Suprapubic skin (tissue), 4 donors: Measurements from ENCODE around the gene BNC1. TPM values are rescaled to one million over a fixed set of nuclear protein-coding genes. Genes with fewer than 3 reads are reported as not detected.

Experiments
- DNase-seq, 2 donors: peaks; one replicate each; pipeline ENCODE4 v3.0.0-alpha.2; 2019; ENCODE audit warnings: low spot score in 2 of 2
- H3K27ac ChIP-seq: fragments of 200-600 bp; sonication (generic); one replicate; pipeline ENCODE4 v1.5.1; 2019
- H3K27me3 ChIP-seq: fragments of 200-600 bp; sonication (generic); one replicate; pipeline ENCODE4 v1.5.1; 2019
- H3K36me3 ChIP-seq: fragments of 200-600 bp; sonication (generic); one replicate; pipeline ENCODE4 v1.5.1; 2019
- H3K4me1 ChIP-seq: fragments of 200-600 bp; sonication (generic); one replicate; pipeline ENCODE4 v1.5.1; 2019
- H3K4me3 ChIP-seq: fragments of 200-600 bp; sonication (generic); one replicate; pipeline ENCODE4 v1.5.1; 2019; ENCODE audit warnings: mild to moderate bottlenecking
- H3K9me3 ChIP-seq: fragments of 200-600 bp; sonication (generic); one replicate; pipeline ENCODE4 v1.5.1; 2019
- EP300 ChIP-seq: sonication (generic); formaldehyde crosslinking; IDR thresholded peaks from one replicate; pipeline ENCODE4 v1.6.1; 2017; ENCODE audit warnings: antibody characterized with exemption
- POLR2A ChIP-seq, 2 donors: fragments of 450-650 bp; IDR thresholded peaks; one replicate each; pipeline ENCODE4 v1.6.1; 2017; ENCODE audit warnings: antibody characterized with exemption in 2 of 2, mild to moderate bottlenecking in 2 of 2, moderate library complexity in 2 of 2
- POLR2AphosphoS5 ChIP-seq, 3 donors: sonication (generic); formaldehyde crosslinking; IDR thresholded peaks; one replicate each; pipeline ENCODE4 v1.6.1; 2017; ENCODE audit warnings: antibody characterized with exemption in 3 of 3
- WGBS: methylation state at CpG from one replicate; pipeline ENCODE4 v1.1.5; 2018; 5-methylcytosine and 5-hydroxymethylcytosine counted together
- total RNA-seq, 4 donors: library from RNA; depleted of rRNA; stranded (reverse); fragments of >200 nt; gene quantifications; one replicate each; pipeline ENCODE4 v1.1.0, GENCODE V29; 2016
- TF ChIP-seq, protein P1 (sequence below), 2 donors: fragments of 200-600 bp in 1 of 2; fragments of 450-650 bp in 1 of 2; sonication (generic) in 1 of 2; IDR thresholded peaks; one replicate each; pipeline ENCODE4 v1.5.1; 2016 to 2019; ENCODE audit warnings: antibody characterized with exemption in 2 of 2, mild to moderate bottlenecking in 1 of 2, moderate library complexity in 1 of 2

The BNC1 gene, protein sequence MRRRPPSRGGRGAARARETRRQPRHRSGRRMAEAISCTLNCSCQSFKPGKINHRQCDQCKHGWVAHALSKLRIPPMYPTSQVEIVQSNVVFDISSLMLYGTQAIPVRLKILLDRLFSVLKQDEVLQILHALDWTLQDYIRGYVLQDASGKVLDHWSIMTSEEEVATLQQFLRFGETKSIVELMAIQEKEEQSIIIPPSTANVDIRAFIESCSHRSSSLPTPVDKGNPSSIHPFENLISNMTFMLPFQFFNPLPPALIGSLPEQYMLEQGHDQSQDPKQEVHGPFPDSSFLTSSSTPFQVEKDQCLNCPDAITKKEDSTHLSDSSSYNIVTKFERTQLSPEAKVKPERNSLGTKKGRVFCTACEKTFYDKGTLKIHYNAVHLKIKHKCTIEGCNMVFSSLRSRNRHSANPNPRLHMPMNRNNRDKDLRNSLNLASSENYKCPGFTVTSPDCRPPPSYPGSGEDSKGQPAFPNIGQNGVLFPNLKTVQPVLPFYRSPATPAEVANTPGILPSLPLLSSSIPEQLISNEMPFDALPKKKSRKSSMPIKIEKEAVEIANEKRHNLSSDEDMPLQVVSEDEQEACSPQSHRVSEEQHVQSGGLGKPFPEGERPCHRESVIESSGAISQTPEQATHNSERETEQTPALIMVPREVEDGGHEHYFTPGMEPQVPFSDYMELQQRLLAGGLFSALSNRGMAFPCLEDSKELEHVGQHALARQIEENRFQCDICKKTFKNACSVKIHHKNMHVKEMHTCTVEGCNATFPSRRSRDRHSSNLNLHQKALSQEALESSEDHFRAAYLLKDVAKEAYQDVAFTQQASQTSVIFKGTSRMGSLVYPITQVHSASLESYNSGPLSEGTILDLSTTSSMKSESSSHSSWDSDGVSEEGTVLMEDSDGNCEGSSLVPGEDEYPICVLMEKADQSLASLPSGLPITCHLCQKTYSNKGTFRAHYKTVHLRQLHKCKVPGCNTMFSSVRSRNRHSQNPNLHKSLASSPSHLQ
- 10 to 100 TPM; 28.3 to 72.4 (median 48.8) TPM for total RNA-seq

DNA sequence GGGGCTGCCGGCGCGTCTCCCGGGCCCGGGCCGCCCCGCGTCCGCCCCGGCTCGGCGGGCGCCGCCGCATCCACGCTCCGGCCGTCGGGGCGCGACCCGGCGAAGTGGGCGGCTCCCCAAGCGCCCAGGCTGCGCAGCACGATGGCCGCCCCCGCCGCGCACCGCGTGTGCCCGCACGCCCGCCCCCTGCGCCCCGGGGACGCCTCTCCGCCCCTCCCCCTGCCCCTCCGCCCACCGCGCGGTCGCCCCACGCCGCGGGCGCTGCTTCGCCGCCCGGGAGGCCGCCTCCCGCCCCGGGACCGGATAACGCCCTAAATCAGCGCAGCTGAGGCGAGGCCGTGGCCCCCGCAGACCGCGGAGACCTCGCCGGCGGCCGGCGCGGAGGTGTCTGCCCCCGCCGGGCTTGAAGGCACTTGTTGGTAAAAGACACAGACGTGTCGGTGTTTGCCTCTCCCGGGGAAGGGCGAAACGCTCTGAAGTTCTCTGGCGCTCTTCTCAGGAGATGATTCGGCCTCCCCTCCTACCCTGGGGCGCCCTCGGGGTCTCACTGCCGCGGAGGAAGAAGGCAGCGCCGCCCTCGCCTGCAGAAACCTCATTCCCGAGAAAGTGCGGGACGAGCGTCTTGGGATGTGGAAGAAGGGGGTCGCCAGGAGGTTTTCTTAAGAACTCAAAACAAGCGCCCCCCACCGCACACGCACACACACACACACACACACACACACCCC lies at the start of gene BNC1:
TSS of gene BNC1 (minus strand) at position 106 of the 725 bp plus-strand sequence. CDS start at position 70, 36 bp downstream.
- 8% methylated on average over 45 of the region's 93 CpGs for WGBS
- no peak for DNase-seq
- TF ChIP-seq POLR2AphosphoS5 (IDR thresholded peaks at IDR 0.05), result no peak
- TF ChIP-seq, protein P1, sequence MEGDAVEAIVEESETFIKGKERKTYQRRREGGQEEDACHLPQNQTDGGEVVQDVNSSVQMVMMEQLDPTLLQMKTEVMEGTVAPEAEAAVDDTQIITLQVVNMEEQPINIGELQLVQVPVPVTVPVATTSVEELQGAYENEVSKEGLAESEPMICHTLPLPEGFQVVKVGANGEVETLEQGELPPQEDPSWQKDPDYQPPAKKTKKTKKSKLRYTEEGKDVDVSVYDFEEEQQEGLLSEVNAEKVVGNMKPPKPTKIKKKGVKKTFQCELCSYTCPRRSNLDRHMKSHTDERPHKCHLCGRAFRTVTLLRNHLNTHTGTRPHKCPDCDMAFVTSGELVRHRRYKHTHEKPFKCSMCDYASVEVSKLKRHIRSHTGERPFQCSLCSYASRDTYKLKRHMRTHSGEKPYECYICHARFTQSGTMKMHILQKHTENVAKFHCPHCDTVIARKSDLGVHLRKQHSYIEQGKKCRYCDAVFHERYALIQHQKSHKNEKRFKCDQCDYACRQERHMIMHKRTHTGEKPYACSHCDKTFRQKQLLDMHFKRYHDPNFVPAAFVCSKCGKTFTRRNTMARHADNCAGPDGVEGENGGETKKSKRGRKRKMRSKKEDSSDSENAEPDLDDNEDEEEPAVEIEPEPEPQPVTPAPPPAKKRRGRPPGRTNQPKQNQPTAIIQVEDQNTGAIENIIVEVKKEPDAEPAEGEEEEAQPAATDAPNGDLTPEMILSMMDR (IDR thresholded peaks at IDR 0.05), result no peak
- TF ChIP-seq POLR2A (IDR thresholded peaks at IDR 0.05), result no peak
- no peak for TF ChIP-seq EP300
- Histone ChIP-seq H3K9me3 (no peaks in the 10 kb centered on the region), H3K4me1 (peaks cover 46% of the 10 kb centered on the region), H3K27me3 (peaks cover 45% of the 10 kb centered on the region), H3K36me3 (no peaks in the 10 kb centered on the region), H3K4me3 (peak within 1 kb of the TSS; percentile 67), H3K27ac (peak within 1 kb of the TSS; percentile 78)

DNA sequence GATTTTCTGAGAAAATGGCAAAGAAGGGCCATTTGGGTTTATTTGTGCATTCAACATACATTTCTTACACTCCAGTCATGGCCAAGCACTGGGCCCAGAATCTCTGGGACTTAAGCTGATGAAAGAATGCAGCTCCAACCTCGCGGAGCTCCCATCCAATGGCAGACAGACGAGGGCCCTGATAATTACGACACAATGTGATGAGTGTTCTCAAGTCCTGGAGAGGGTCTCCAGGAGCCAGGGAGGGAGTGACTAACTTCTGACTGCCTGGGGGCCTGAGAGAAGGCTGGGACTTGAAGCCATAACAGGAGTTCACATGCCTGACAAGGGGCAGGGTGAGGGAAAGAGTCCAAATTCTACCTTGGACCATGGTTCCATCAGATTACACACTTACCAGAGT lies 42.6 kb upstream of the BNC1 start:
- Histone ChIP-seq H3K27me3 (no peaks in the 10 kb centered on the region), H3K4me1 (peaks cover 3% of the 10 kb centered on the region), H3K4me3 (no peak overlapping the region), H3K36me3 (no peaks in the 10 kb centered on the region), H3K27ac (no peak overlapping the region), H3K9me3 (no peaks in the 10 kb centered on the region)
- no peak for TF ChIP-seq POLR2AphosphoS5 (IDR thresholded peaks at IDR 0.05)
- no peak for DNase-seq
- 83% methylated on average over 4 of the region's 4 CpGs for WGBS

DNA sequence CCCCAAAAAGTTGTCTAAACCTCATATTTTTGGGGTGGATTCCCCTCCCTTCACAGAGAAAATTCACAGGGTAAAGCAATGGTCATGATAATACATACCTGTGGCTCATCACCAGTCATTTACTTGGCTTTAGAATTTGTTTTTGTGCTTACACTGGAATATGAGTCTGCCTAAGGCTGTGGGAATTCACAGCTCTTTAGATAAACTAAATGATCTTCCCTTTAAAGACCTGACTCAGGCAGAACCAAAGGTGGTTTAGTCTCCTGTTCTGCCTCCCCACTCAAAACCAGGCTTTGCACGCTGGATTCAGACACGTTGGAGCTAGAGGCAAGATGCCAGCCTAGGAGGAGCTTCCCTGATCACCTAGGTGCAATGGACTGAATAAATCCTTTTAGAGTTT lies 40.3 kb upstream of the BNC1 start:
- Histone ChIP-seq H3K4me3 (no peak overlapping the region), H3K27me3 (no peaks in the 10 kb centered on the region), H3K9me3 (no peaks in the 10 kb centered on the region), H3K27ac (no peak overlapping the region), H3K4me1 (peaks cover 3% of the 10 kb centered on the region), H3K36me3 (no peaks in the 10 kb centered on the region)
- no peak for TF ChIP-seq EP300
- TF ChIP-seq, protein P1 (IDR thresholded peaks at IDR 0.05), result no peak
- TF ChIP-seq POLR2AphosphoS5 (IDR thresholded peaks at IDR 0.05), result no peak
- TF ChIP-seq POLR2A (IDR thresholded peaks at IDR 0.05), result no peak
- WGBS, result 49% methylated on average over 2 of the region's 2 CpGs
- DNase-seq, result no peak

DNA sequence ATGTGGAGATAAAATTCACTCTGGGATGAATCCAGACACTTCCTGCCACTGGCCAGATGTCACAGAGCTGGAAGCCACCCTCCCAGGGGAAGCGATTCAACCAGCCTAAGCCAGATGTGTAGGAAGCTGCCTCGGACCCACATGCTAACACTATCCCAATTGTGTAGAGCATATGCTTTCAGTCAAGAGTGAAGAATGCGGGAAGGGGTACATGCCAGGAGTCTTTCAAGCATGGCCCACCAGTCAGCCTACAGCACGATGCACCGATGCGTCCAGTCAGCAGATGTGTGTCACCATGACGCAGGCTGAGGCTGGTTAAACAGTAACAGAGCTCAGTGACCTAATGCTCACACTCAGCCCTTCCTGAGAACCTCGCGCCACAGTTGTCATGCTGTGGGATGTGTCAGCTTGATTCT lies 38.8 kb upstream of the BNC1 start:
- Histone ChIP-seq H3K27ac (no peak overlapping the region), H3K27me3 (no peaks in the 10 kb centered on the region), H3K36me3 (no peaks in the 10 kb centered on the region), H3K4me3 (no peak overlapping the region), H3K4me1 (peaks cover 3% of the 10 kb centered on the region), H3K9me3 (no peaks in the 10 kb centered on the region)
- 60% methylated on average over 7 of the region's 9 CpGs for WGBS
- TF ChIP-seq POLR2AphosphoS5 (IDR thresholded peaks at IDR 0.05) (no peak), EP300 (no peak), POLR2A (IDR thresholded peaks at IDR 0.05) (no peak)
- TF ChIP-seq, protein P1 (IDR thresholded peaks at IDR 0.05), result no peak
- DNase-seq, result no peak

DNA sequence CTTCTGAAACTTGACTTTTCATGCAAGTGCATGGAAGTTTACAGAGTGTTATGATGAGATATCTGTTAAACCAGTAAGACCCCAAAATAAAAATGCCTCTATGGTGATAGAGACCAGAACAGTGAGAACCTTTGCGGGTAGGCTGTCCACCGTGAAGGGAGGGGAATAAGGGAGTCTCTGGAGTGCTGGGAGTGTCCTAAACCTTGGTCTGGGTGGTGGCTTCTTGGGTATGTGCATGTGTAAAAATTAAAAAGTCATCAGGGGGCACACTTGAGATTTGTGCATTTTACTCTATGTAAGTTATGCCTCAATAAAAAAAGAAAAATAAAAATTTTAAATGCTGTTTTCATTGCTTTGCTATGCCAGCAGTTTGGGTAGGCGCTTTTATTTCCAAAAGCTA lies 38.2 kb upstream of the BNC1 start:
- no peak overlapping the region for H3K27ac ChIP-seq
- H3K9me3 ChIP-seq, result no peaks in the 10 kb centered on the region
- no peak overlapping the region for H3K4me3 ChIP-seq
- H3K4me1 ChIP-seq, result peaks cover 3% of the 10 kb centered on the region
- WGBS, result 79% methylated on average over 3 of the region's 3 CpGs
- no peaks in the 10 kb centered on the region for H3K27me3 ChIP-seq
- H3K36me3 ChIP-seq, result no peaks in the 10 kb centered on the region
- no peak for TF ChIP-seq POLR2A (IDR thresholded peaks at IDR 0.05)
- no peak for TF ChIP-seq EP300
- DNase-seq, result no peak
